A673 (cell line): ENCODE results near the gene KRTAP4-3. TPM values are rescaled to one million over a fixed set of nuclear protein-coding genes. Genes with fewer than 3 reads are reported as not detected.

ENCODE experiments used
- BruUV-seq: library from RNA; stranded (reverse); fragments of 400-500 nt; replicated peaks from 2 replicates; lab custom pipeline; 2021; lab: Mats Ljungman, UMichigan
- CTCF ChIA-PET: fragments of 300-600 bp; sonication (Branson Sonifier 250); formaldehyde crosslinking; loops from one replicate; lab custom pipeline; 2022; ENCODE audit warnings: antibody characterized with exemption; lab: Charles Lee
- POLR2A ChIA-PET: fragments of 300-600 bp; sonication (Branson Sonifier 250); formaldehyde crosslinking; loops from one replicate; lab custom pipeline; 2022; ENCODE audit warnings: antibody characterized with exemption; ENCODE audit not compliant: low non-redundant PET; lab: Charles Lee
- DNase-seq: peaks from one replicate; pipeline ENCODE4 v3.0.0-alpha.2; 2015; ENCODE audit warnings: low spot score
- H3K27ac ChIP-seq: fragments of 200-600 bp; sonication (generic); 2 replicates; pipeline ENCODE4 v1.5.1; 2016; ENCODE audit warnings: mixed run types, low read depth, mild to moderate bottlenecking, mixed read lengths, antibody characterized with exemption, low read length; ENCODE audit not compliant: poor library complexity, severe bottlenecking
- H3K27me3 ChIP-seq: fragments of 200-600 bp; sonication (generic); replicated peaks from 2 replicates; pipeline ENCODE4 v1.6.1; 2017; ENCODE audit warnings: mixed run types, low read depth, mild to moderate bottlenecking, mixed read lengths, antibody characterized with exemption, low read length; ENCODE audit not compliant: insufficient read depth, poor library complexity
- H3K36me3 ChIP-seq: fragments of 200-600 bp; sonication (generic); 2 replicates; pipeline ENCODE4 v1.6.1; 2016; ENCODE audit warnings: mixed run types, mild to moderate bottlenecking, mixed read lengths, antibody characterized with exemption, low read length; ENCODE audit not compliant: insufficient read depth, poor library complexity, severe bottlenecking
- H3K4me1 ChIP-seq: fragments of 200-600 bp; sonication (generic); 2 replicates; pipeline ENCODE4 v1.6.1; 2017; ENCODE audit warnings: mixed run types, mild to moderate bottlenecking, mixed read lengths, antibody characterized with exemption, low read length; ENCODE audit not compliant: insufficient read depth, poor library complexity, severe bottlenecking
- H3K4me3 ChIP-seq: fragments of 200-600 bp; sonication (generic); 2 replicates; pipeline ENCODE4 v1.5.1; 2016; ENCODE audit warnings: low read depth, mixed run types, mild to moderate bottlenecking, mixed read lengths, low read length; ENCODE audit not compliant: poor library complexity, severe bottlenecking
- H3K9me3 ChIP-seq: fragments of 200-600 bp; sonication (generic); 2 replicates; pipeline ENCODE4 v1.6.1; 2016; ENCODE audit warnings: mixed run types, low read depth, mild to moderate bottlenecking, mixed read lengths, antibody characterized with exemption, low read length; ENCODE audit not compliant: poor library complexity, severe bottlenecking
- CTCF ChIP-seq: fragments of 300-800, 200-600 bp; sonication (generic); conservative IDR thresholded peaks from 2 replicates; pipeline ENCODE4 v1.5.1; 2017; ENCODE audit warnings: low read depth, mild to moderate bottlenecking, antibody characterized with exemption, low read length, moderate library complexity, mixed read lengths
- EZH2 ChIP-seq: fragments of 200-600 bp; sonication (generic); IDR thresholded peaks from 2 replicates; pipeline ENCODE4 v1.6.1; 2017; ENCODE audit warnings: borderline replicate concordance, low read depth, mild to moderate bottlenecking, mixed read lengths, antibody characterized with exemption, low read length; ENCODE audit not compliant: poor library complexity, severe bottlenecking
- intact Hi-C: fragments of 100-400 bp; cut with micrococcal nuclease; formaldehyde crosslinking; loops from one replicate; pipeline ENCODE4 v1.10.0; 2022; ENCODE audit not compliant: unreplicated experiment
- total RNA-seq: library from RNA; stranded (reverse); gene quantifications from 2 replicates; pipeline ENCODE4 v1.2.3, GENCODE V29; 2021

The KRTAP4-3 gene
- total RNA-seq, 1 experiment from 2014 or later, result not detected

- CTCF ChIA-PET, result no interaction called here
- Histone ChIP-seq H3K27ac (peak overlapping the region; percentile 77), H3K27me3 (no peaks in the 10 kb centered on the region), H3K4me1 (peaks cover 15% of the 10 kb centered on the region), H3K36me3 (no peaks in the 10 kb centered on the region), H3K9me3 (no peaks in the 10 kb centered on the region), H3K4me3 (no peak overlapping the region)
- no TSS peak for BruUV-seq
- intact Hi-C loops, result no loop called here
- POLR2A ChIA-PET, result no interaction called here
- DNase-seq, result peak; percentile 27
- TF ChIP-seq EZH2, result no peak
- TF ChIP-seq CTCF, result no peak
These were observed 14.2 kb downstream of the KRTAP4-3 start for GRCh38 chr17:41153856-41154255.

- ChIA-PET POLR2A (no interaction called here), CTCF (no interaction called here)
These were observed 16.5 kb downstream of the KRTAP4-3 start for GRCh38 chr17:41151525-41151924.

GRCh38 chr17:41150026-41150425, 18.0 kb downstream of the KRTAP4-3 start:
- ChIA-PET CTCF (no interaction called here), POLR2A (no interaction called here)
- no peaks in the 10 kb centered on the region for H3K9me3 ChIP-seq
- no peak for DNase-seq
- BruUV-seq, result no TSS peak
- intact Hi-C loops, result no loop called here
- H3K27me3 ChIP-seq, result no peaks in the 10 kb centered on the region
- no peak overlapping the region for H3K4me3 ChIP-seq
- TF ChIP-seq EZH2, result no peak
- no peak for TF ChIP-seq CTCF
- peak overlapping the region; percentile 96 for H3K27ac ChIP-seq
- no peaks in the 10 kb centered on the region for H3K36me3 ChIP-seq
- peaks cover 43% of the 10 kb centered on the region for H3K4me1 ChIP-seq

More at GRCh38 chr17:41151525-41151924, 16.5 kb downstream of the KRTAP4-3 start:
- no TSS peak for BruUV-seq
- no peak for TF ChIP-seq CTCF
- no peak for TF ChIP-seq EZH2
- Histone ChIP-seq H3K27ac (no peak overlapping the region), H3K27me3 (no peaks in the 10 kb centered on the region), H3K4me3 (no peak overlapping the region), H3K36me3 (no peaks in the 10 kb centered on the region), H3K9me3 (no peaks in the 10 kb centered on the region), H3K4me1 (peaks cover 30% of the 10 kb centered on the region)
- intact Hi-C loops, result no loop called here
- no peak for DNase-seq
